Astrocyte (in vitro differentiated cells and primary cell): ENCODE data around the gene C8B. TPM values are rescaled to one million over a fixed set of nuclear protein-coding genes. Genes with fewer than 3 reads are reported as not detected.

Experiments
- DNase-seq: peaks from one replicate; pipeline ENCODE4 v3.0.0-alpha.2; 2010; ENCODE audit warnings: low read depth
- FAIRE-seq: peaks from 2 replicates; lab custom pipeline; 2011; peaks lifted over from hg19 to GRCh38; lab: Jason Lieb, UNC
- H2AFZ ChIP-seq: 2 replicates; pipeline ENCODE4 v1.6.0; 2012; ENCODE audit warnings: low read depth, low read length, inconsistent platforms
- H3K27ac ChIP-seq: 2 replicates; pipeline ENCODE4 v1.5.1; 2011; ENCODE audit warnings: low read depth, low read length, inconsistent platforms
- H3K27me3 ChIP-seq: 2 replicates; pipeline ENCODE4 v1.6.0; 2011; ENCODE audit warnings: low read length, inconsistent platforms; ENCODE audit not compliant: insufficient read depth
- H3K36me3 ChIP-seq: 2 replicates; pipeline ENCODE4 v1.5.1; 2011; ENCODE audit warnings: low read length, inconsistent platforms; ENCODE audit not compliant: insufficient read depth
- H3K4me1 ChIP-seq: 2 replicates; pipeline ENCODE4 v1.5.1; 2011; ENCODE audit warnings: low read length, inconsistent platforms; ENCODE audit not compliant: insufficient read depth
- H3K4me2 ChIP-seq: 2 replicates; pipeline ENCODE4 v1.6.0; 2012; ENCODE audit warnings: low read length, inconsistent platforms
- H3K4me3 ChIP-seq: 2 replicates; pipeline ENCODE4 v1.5.1; 2011; ENCODE audit warnings: low read depth, mild to moderate bottlenecking, low read length, inconsistent platforms; ENCODE audit not compliant: insufficient read depth
- H3K79me2 ChIP-seq: 2 replicates; pipeline ENCODE4 v1.6.0; 2012; ENCODE audit warnings: mild to moderate bottlenecking, low read length, inconsistent platforms; ENCODE audit not compliant: insufficient read depth
- H3K9ac ChIP-seq: 2 replicates; pipeline ENCODE4 v1.6.0; 2012; ENCODE audit warnings: mild to moderate bottlenecking, low read length, inconsistent platforms
- H3K9me3 ChIP-seq: 2 replicates; pipeline ENCODE4 v1.5.1; 2012; ENCODE audit warnings: low read depth, mild to moderate bottlenecking, low read length, inconsistent platforms; ENCODE audit not compliant: insufficient read depth
- H4K20me1 ChIP-seq: 2 replicates; pipeline ENCODE4 v1.6.0; 2012; ENCODE audit warnings: low read length, inconsistent platforms; ENCODE audit not compliant: insufficient read depth
- H3K27ac Mint-ChIP-seq: one replicate; pipeline ENCODE4 v1.8.0; 2021; ENCODE audit warnings: mild to moderate bottlenecking, mixed read lengths; ENCODE audit not compliant: unreplicated experiment
- H3K27me3 Mint-ChIP-seq: one replicate; pipeline ENCODE4 v1.8.0; 2021; ENCODE audit warnings: low read depth, mixed read lengths; ENCODE audit not compliant: unreplicated experiment
- H3K36me3 Mint-ChIP-seq: one replicate; pipeline ENCODE4 v1.8.0; 2021; ENCODE audit warnings: low read depth, mixed read lengths; ENCODE audit not compliant: unreplicated experiment
- H3K4me1 Mint-ChIP-seq: one replicate; pipeline ENCODE4 v1.8.0; 2021; ENCODE audit warnings: low read depth, mixed read lengths; ENCODE audit not compliant: unreplicated experiment
- H3K4me3 Mint-ChIP-seq: one replicate; pipeline ENCODE4 v1.8.0; 2021; ENCODE audit warnings: mild to moderate bottlenecking, moderate library complexity, mixed read lengths; ENCODE audit not compliant: unreplicated experiment
- H3K9me3 Mint-ChIP-seq: one replicate; pipeline ENCODE4 v1.8.0; 2021; ENCODE audit warnings: mild to moderate bottlenecking, mixed read lengths; ENCODE audit not compliant: unreplicated experiment
- CTCF ChIP-seq: IDR thresholded peaks from 2 replicates; pipeline ENCODE4 v1.5.1; 2011; ENCODE audit warnings: low read depth, mild to moderate bottlenecking, inconsistent platforms, low read length, moderate library complexity; ENCODE audit not compliant: insufficient read depth
- EZH2 ChIP-seq: IDR thresholded peaks from 2 replicates; pipeline ENCODE4 v1.6.1; 2012; ENCODE audit warnings: mild to moderate bottlenecking, low read length, inconsistent platforms; ENCODE audit not compliant: insufficient read depth
- total RNA-seq: library from RNA; stranded (reverse); gene quantifications from 2 replicates; pipeline ENCODE4 v1.2.1, GENCODE V29; 2021

C8B gene
- total RNA-seq, 1 donor from 2014 or later = not detected

- H3K4me1 ChIP-seq = no peaks in the 10 kb centered on the region
- H3K27ac ChIP-seq = no peak overlapping the region
- H4K20me1 ChIP-seq = no peaks in the 10 kb centered on the region
- no peak overlapping the region for H2AFZ ChIP-seq
- Mint-ChIP-seq H3K9me3 (peaks cover 2% of the 10 kb centered on the region), H3K27ac (no peak overlapping the region), H3K27me3 (peaks cover 14% of the 10 kb centered on the region), H3K4me3 (no peak overlapping the region), H3K4me1 (peaks cover 5% of the 10 kb centered on the region), H3K36me3 (no peaks in the 10 kb centered on the region)
- FAIRE-seq (no peak), DNase-seq (no peak)
- H3K4me3 ChIP-seq = no peak overlapping the region
- H3K4me2 ChIP-seq = no peak overlapping the region
- no peaks in the 10 kb centered on the region for H3K27me3 ChIP-seq
- peaks cover 2% of the 10 kb centered on the region for H3K9me3 ChIP-seq
- TF ChIP-seq CTCF (no peak), EZH2 (no peak)
- H3K9ac ChIP-seq = no peak overlapping the region
- H3K79me2 ChIP-seq = no peaks in the 10 kb centered on the region
- H3K36me3 ChIP-seq = no peaks in the 10 kb centered on the region
Observed at GRCh38 chr1:56933161-56933560, 32.7 kb downstream of the C8B start.

GRCh38 chr1:56931686-56932085 lies 34.1 kb downstream of the C8B start:
- no peak overlapping the region for H3K4me3 Mint-ChIP-seq

More at GRCh38 chr1:56931686-56932085, 34.1 kb downstream of the C8B start:
- Histone ChIP-seq H3K9me3 (peaks cover 2% of the 10 kb centered on the region), H3K4me2 (no peak overlapping the region), H3K9ac (no peak overlapping the region), H4K20me1 (no peaks in the 10 kb centered on the region), H3K4me1 (no peaks in the 10 kb centered on the region), H3K36me3 (no peaks in the 10 kb centered on the region), H3K27ac (no peak overlapping the region), H3K4me3 (no peak overlapping the region), H3K27me3 (no peaks in the 10 kb centered on the region), H2AFZ (no peak overlapping the region), H3K79me2 (no peaks in the 10 kb centered on the region)
- H3K36me3 Mint-ChIP-seq = no peaks in the 10 kb centered on the region
- H3K27ac Mint-ChIP-seq = no peak overlapping the region
- peaks cover 2% of the 10 kb centered on the region for H3K9me3 Mint-ChIP-seq
- H3K27me3 Mint-ChIP-seq = peaks cover 14% of the 10 kb centered on the region
- FAIRE-seq (no peak), DNase-seq (no peak)
- H3K4me1 Mint-ChIP-seq = peaks cover 5% of the 10 kb centered on the region
- TF ChIP-seq CTCF (no peak), EZH2 (no peak)
